ENCODE measurements around the gene ANKS6.

ANKS6 gene

DNA sequence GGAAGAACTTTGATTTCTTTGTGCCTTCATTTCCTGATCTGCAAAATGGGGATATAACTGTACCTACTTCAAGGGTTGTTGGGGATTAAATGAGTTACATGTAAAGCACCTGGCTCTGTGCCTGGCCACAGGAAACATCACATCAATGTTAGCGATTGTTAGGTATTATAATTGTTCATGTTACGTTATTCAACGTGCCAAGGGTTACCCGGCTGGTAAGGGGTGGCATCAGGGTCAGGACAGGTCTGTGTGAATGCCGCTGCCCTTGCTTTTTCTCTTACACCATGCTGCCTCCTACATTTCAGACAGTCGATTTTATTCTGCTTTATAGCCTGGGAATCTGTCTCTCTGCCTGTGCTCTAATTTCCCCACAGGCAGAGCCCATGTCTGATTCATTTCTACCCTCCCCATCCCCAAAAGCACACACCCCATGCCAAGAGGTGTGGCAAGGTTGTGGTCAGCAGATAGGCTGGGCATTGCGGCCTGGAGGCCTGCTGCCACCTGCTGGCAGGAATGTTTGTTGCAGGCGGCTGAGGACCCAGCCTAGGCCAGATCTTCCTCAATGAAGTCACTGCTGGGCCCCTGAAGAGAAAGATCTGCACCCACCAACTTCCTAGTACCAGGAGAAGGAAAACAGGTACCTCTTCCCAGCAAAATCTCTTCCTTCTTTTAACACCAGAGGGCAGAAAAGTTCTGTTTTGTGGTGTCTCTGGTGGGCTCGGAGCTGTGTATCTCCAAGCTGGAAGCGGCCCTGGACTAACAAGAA is 5.3 kb downstream of the ANKS6 start:
- peak; percentile 13 for DNase-seq

DNA sequence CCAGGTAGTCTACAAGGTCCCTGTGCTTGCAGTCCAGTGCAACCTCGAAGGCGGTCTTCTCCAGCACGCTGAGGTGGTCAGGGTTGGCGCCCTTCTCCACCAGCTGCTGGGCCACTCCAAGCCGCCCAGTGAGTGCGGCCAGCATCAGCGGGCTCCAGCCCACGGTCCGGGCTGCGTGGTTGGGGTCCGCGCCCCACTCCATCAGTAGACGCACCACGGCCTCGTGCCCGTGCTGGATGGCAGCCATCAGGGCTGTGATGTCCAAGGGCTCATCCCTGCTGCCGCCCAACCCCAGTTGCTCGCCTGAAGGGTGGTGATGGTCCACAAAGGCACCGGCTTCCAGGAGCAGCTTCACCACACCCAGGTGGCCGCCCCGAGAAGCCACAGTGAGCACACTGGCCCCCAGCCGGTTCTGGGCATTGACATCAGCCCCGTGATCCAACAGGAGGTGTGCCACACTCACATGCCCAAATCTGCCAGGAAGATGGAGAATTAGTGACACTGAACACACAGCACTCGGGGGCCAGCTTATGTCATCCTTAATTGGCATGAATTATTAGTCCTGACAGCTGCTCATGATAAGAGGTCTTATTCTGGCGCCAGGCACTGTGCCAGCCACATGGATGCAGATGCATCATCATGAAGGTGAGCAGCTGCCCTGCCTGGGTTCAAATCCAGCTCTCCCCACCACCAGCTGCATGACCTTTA is 6.1 kb downstream of the ANKS6 start:
- no peak for DNase-seq

DNA sequence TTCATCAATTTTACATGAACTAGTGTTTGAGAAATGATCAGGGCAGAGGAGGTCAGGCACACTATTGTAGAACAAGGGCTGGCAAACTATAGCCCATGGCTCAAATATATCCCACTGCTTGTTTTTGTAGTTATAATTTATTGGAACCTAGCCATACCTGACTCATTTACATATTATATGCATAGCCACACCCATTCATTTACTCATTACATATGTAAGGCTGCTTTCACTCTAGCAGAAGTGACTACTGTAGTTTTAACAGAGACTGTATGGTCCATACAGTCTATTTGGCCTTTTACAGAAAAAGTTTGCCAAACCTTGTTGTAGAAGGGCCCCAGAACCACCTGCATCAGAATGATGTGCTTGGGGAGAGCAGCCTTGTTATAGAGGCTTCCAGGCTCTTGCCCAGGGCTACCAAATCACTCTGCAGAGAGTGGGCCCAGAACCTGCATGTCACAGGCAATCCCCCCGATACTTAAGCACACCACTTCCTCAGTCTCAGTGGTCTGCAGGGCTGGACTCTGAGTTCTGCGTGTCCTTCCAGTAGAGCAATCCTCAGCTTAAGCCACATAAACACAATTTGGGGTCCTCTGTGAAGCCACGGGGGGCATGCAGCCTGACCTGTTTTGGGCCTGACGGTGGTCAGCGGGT is 6.7 kb downstream of the ANKS6 start:
- no peak for DNase-seq

DNA sequence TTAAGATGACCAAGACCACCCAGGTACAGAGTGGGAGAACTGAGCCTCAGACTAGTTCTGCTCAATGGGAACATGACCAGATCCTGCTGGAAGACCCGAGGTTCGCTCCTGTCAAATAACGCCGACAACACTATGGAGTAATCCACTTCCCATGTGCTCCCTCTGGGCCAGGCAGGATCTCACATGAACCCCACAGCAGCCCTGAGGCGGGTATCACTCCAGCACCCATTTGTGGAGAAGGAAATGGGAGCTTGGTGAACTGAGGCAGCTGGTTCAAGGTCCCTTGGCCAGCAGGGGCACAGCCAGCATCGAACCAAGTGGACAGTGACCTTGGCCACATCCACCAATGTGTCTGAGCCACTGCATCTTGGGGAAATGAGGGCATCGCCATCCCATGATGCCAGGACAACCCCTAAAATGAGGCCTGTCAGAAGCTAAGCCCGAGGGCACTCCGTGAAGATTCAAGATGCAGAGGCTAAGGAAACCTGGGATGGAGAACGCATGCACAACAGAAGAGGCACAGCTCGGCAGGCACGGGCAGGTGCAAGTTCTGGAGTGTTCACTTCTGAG is 8.5 kb downstream of the ANKS6 start:
- DNase-seq, result no peak

DNA sequence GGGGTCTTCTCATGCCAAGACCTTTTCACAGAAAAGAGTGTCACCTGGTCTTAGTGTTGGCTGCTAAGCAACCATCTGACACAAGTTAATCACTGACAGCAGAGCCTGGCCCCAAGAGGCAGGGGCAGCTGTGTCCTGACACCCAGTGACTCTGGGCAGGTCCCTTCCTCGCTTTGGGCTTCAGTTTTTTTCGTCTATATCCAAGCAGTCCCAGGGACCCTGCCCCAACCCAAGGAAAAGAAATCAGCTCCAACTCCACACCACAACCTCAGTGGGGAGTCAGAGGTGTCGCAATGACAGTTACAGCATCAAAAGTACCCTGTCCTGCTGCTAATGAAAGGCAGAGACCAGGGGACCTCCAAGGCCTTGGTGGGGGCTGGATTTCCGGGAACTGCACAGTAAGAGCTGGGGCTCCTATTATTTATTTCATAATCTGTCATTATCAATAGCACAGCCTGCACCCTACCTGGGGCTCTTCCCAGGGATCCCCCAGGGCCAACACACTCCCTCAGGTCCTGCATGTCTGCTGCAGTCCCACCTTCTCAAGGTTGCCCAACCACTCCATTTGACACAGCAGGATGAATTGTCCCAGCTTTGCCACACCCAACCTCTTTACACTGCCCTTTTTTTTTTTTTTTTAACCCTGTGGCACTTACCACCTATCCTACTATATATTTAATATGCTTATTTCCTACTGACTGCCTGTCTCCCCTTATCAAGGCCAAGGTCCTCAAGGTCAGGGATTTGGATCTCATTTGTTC is 9.4 kb downstream of the ANKS6 start:
- no peak for DNase-seq

DNA sequence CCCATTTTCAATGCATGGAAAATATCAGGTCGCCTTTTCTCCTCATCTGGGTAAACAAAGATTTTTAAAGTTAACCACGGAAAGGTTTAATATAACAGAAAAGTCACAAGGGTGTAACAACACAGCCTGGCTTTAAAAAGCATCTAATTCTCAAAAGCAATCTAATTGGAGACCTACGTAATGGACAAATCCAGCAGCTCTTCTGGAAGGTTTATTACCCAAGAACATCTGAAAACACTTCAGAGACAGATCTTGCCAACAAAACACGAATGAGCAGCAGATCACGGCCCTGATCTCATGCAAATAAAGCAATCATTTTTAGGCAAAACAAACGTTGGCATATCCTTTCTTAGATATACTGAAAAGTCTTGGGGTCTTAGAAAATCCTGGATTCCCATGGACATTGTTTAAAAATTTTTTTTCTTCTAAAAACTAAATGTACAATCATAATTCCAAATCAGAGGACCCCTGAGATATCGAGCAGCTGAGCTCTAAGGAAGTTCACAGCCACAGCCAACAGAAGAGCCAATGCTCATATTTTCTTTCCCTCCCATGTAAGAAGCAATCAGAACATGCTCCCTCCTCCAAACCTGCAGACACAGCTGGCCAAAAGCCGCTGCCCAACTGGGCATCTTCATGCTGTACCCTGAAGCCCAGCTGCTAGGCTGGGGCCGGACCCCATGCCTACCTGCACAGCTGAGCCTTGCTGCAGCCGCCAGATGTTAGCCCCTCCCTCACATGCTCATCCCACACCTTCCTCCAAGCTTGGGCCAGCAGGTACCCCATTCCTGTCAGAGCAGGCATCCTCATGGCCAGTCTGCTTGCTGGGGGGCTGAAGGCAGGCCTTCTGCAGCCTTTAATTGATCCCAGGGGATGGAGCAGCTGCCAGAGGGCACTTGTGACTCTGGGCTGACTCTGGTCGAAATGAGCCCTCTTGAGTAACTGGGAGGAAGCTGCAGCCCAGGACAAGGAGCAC is 11.2 kb downstream of the ANKS6 start:
- DNase-seq, result no peak

DNA sequence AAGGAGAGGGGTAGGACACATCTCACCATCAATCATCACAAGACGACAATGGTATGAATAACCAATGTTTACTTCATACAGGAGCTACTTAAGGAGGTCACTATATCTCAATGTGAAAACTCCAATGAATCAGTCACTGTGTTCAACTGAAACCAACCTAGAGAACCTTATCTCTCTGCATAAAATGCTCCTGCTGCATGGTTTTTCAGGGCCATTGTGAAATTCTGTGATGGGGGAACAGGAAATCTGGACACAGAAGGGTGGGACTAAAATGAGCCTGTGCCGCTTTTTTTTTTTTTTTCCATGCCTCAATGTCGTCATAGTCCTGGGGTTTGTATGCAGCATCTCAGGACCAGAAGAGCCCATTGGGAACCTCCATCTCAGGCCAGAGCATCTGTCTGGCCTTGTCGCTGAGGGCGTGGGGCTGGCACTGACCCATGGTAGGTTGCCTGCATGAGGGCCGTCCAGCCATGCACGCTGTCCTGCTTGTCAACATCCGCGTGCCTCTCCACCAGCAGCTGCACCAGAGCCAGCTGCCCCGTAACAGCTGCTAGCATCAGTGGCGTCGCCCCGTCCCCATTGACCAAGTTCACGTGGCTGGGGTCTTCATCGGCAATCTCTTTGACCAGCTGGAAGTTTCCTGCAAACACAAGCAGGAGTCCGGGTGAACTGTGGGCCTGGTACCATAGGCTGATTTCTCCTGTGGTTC is 12.7 kb downstream of the ANKS6 start:
- DNase-seq, result no peak

DNA sequence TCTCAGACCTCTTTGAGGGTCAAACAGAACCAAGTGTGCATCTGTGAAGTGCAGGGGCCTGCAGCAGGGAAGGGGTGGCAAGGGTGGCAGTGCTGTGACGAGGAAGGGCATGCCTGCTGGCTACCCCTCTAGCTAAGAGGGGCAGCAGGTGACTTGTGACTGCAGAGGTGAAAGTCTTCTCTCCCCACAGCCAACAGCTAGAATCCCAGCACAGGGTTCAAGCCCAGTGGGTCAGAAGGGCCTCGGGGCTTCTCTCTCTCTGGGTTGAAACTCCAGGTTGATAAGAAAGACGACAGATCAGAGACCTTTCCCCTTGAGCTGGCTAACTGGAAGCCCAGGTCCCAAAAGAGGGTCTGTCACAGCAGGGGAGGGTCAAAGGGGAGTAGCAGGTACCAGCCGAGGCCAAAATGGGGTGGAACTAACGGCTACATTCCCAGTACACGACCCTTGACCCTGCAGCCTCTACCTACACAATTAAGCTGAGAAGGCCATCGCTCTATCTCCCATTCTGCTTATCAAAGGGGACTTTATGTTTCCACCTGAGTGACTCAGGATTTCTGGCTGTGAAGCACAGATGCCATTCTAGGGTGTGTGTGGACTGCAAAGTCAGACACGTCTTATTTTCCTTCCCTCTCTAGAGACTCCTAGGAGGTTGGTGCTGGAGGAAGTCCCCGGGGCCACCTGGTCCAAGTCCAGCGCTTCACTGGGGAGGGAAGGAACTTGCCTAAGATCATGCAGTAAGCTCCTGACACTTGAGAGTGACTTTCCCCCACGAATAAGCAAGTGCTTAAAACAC is 14.6 kb downstream of the ANKS6 start:
- DNase-seq, result no peak

DNA sequence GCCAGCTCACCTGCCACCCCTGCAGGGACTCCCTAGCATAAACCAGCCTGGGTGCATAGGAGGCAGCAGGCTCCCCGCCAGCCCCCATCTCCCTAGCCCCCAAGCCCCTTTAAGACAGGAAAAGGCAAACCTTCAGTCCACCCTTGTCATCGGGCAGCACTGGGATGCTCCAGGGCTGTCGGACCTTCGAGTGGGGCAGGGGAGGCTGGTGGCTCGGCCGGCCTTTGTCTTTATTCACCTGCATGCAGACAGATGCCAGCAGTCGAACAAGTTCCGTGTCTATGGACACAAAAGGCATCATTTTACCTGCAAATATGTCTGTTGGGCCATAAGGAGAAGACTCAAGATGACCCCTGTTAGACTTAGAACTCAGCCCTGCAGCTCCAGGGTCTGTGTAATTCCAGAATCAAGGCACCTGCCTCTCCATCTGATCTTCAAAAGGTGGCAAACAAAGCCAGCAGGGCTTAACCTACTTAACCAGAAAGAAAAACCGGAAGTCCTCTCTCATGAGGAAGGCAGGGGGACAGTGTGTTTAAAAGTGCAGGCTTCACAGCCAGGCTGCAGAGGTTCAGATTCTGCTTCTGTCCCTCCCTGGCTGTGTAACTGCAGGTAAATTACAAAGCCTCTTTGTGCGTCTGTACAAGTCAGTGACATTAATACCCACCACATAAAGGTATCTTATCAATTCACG is 16.2 kb downstream of the ANKS6 start:
- no peak for DNase-seq

DNA sequence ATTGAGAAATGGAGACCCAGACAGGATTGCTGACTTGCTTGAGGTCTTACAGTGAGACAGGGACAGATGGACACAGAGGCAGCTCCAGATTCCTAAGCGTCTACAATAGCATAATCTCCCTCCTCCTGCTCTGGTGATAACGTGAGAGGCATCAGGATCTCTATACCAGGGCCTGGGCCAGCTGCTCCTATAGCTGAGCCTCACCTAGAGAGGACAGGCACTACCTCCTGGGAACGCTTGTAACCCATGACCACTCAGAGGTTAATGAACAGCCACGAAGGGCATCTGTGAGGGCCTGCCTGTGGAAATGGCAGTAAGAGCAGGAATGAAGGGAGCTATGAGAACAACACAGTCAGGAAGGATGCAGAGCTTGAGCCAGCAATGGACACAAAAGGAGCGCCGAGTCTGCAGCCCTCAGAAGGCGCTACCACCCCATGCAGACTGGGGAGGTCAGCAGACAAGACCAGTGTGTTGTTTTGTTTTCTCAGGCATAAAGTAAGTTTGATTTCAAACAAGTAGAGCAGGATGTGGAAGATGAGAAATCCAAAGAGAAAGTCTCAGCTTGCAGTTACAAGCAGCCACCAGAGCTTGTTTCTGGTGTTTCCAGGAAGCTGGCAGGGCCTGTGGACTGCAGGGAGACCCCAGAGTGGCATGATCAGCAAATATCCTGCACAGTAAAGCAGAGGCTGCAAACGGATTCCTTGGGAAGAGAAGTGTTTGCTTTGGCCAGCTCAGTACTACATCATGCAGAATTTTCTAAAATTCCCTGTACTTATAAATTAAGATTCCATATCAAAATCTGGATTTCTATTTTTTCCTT is 17.4 kb downstream of the ANKS6 start:
- no peak for DNase-seq

DNA sequence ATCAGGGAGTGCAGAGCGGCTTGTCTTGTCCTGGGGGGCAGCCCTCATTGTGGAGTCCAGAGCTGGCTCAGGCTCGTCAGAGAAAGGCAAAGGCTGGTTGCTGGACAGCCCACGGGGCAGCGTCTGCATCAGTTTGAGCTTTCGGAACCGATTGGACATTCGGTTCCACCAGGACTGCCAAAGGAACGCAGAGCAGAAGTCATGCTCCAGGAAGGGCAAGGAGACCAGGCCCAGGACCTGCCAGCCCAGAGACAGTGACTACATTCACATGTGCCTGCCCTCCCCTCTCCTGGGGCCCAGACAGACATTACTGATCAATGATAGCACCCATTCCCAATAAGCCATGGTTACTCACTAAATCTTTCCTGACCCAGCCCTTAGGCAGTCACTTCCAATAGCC is 18.1 kb downstream of the ANKS6 start:
- no peak for DNase-seq

DNA sequence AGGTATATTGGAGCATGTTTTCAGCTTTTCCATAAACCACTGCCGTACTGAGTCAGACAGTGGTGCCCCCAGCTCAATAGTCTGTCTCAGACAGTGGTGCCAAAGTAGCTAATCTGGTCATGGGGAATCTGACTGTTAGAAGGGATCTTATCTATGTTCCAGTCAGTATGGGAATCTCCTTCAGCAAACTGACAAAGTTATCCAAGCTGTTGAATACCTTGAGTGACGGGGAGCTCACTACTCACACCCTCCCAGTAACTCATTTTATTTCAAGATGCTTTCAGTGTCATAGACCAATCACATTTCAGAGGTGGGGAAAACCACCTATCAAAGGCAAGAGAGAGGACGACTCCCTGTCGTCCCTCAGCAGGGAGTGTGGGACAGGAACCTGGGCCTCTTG is 18.7 kb downstream of the ANKS6 start:
- DNase-seq, result no peak

DNA sequence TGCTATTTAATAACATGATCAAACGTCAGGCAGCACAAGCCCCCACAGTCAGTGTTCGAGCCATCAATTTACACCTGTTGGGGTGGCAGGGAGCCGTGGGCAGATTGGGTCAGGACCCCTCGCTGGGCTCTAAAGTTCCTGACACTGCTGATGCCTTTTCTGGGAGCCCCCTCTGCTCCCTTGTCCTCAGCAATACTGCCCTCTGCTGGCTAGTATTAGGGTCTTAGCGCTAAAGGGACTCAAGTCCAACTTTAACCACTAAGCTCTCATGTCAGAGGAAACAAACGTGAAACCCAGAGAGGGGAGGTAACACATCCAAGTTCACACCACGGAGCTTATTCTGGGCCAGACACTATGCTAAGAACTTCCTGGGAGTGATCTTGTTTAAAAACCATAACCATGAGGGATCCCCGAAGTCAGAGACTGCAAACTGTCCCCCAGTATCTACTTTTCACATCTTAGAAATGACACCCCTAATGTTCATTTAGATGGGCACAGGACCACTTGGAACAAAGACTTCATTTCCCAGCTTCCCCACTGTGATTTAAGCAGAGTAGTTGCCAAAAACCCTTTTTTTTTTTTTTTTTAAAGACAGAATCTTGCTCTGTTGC is 20.4 kb downstream of the ANKS6 start:
- DNase-seq, result no peak

DNA sequence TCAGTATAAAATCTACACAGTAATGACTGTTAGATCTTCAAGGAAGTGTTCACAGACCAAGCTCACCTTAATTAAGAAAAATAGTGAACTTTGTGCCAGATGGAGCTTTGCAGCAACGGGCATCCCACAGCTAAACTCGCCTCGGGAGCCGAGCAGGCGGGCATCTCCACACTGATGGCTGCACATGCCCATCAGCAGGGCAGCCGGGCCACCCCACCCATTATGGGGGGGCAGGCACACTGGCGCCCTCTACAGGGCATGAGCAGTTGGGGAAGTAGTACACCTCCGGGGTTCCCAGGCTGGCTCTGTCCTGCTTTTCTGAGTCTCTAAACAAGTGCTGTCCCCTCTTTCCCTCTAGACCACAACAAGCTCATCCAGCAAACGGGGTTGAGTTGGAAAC is 21.6 kb downstream of the ANKS6 start:
- no peak for DNase-seq

DNA sequence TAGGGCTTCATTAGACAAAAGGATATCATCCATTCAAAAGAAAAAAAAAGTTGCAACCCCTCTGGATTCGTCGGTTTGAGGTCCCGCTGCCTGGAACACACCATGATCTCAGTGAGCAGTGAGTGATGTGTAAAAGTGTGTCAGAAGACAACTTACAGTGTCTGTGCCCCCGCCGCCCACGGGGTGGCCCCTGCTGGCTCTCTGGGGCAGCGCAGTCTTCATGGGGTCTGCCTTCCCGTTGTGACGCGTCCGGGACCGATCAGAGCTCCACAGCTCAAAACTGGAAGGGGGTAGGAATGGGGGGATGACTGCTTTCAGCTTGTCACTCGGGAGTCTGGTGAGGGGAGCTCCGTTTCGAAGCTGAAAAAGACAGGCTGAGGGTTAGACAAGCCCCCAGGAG is 22.6 kb downstream of the ANKS6 start:
- no peak for DNase-seq

DNA sequence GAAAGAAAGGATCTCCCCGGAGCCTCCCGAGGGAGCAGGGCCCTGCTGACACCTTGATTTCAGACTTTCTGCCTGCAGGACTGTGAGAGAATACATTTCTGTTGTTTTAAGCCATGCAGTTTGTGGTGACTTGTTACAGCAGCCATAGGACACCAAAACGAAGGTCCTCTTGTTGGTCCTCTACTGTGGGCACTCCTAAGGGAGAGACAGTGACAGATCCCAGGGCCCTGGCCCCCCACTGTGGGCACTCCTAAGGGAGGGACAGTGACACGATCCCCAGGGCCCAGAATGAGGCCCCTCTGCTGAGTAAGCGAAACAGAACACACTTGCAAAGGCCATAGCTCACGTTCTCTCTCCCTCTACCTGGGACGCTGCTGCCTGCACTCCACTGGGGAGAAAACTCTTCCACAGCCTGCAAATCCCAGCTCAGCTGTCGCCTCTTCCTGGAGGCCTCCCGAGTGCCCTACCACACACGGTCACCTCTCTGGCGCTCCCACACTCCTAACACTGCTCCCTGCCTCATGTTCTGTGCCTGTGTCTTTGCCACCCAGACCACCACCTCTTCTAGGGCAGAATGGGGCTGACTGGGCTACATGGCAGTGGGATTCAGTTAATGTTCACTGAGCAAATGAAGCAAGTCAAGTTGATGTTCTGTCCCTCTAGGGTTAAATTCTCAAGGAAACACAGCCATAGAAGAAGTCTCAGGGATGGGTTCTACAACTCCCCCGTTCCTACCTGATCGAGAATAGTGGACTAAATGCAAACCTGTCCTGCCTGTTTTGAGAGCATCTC is 23.8 kb downstream of the ANKS6 start:
- DNase-seq, result no peak

DNA sequence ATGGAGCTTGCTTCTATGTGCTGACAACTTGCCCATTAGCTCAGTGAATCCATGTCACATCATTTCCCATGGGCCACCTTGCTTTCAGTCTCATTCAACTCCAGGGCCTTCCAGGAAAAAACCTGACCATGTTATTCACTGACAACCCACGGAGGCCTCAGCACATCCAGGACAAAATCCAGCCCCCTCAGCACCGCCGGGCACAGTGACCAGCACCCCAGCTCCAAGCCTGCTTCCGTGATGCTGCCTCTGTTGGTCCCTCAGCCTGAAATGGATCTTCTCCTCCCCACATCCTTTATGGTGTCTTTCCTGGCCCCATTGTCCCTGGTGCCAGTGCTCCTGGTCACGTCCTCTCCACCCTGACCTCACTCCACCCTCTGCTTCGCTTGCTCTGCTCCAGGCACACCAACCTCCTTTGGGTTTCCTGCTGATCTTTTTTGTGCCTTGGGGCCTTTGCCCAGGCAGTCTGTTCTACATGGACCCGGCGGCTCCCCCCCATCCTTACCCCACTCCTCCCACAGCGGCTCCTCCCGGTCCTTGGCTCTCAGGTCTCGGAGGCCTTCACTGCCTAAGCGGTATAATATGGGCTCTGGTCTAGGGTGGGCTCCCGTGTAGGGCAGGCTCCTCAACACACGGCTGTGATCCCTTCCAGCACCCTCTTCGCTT is 25.0 kb downstream of the ANKS6 start:
- DNase-seq, result no peak

Measured in stimulated activated naive CD4-positive, alpha-beta T cell treated with Interleukin-2 at 50 U/mL for 16 hours (primary cell).